Nucleus accumbens (tissue), 56 donors: ENCODE measurements around the gene NOLC1.

ENCODE experiments used
- DNase-seq, 56 donors: peaks; one replicate each; lab custom pipeline; 2025; lab: John Stamatoyannopoulos, UW

The NOLC1 gene

GRCh38 chr10:102120991-102121738, 31.0 kb upstream of the NOLC1 start:
- peak in 48 of 56 donors; percentile 9 to 75 (median 50) for DNase-seq

DNA sequence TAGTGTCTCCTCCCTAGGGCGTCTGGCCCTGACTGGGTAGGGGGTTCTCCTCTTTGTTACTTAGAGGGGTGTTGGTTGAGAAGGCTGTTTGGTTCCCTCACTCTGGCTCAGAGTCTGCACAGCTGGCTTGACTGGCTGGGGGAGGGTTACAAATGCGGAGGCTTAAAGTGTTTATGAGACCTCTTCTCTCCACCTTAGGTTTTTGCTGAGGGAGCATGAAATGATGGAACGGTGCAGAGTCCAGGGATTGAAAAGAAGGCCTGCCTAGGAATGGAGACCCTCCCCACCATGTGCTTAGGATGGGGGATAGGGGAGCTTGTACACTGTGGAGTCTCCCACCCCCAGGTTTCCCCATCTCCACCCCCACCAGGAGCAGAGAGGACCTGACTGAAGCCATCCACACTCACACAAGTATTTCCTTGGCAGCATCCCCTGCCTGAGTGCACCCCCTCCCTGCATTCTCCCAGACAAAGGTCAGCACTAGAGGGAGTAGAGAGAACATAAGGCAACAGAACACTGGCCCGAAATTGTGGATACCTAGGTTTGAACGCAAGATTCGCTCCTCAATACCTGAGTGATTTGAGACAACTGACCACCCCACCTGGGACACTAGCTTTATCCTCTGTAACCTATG, 30.3 kb upstream of the NOLC1 start:
- peak in 4 of 56 donors; percentile 4 to 45 (median 28) for DNase-seq

- DNase-seq, result no peak
Measured at GRCh38 chr10:102122450-102122849, 29.7 kb upstream of the NOLC1 start.

- no peak for DNase-seq
Measured at GRCh38 chr10:102123223-102123622, 29.0 kb upstream of the NOLC1 start.

GRCh38 chr10:102131286-102132170, 20.7 kb upstream of the NOLC1 start:
- no peak for DNase-seq

- DNase-seq, result no peak
Measured at GRCh38 chr10:102132193-102132562, 20.0 kb upstream of the NOLC1 start.

DNA sequence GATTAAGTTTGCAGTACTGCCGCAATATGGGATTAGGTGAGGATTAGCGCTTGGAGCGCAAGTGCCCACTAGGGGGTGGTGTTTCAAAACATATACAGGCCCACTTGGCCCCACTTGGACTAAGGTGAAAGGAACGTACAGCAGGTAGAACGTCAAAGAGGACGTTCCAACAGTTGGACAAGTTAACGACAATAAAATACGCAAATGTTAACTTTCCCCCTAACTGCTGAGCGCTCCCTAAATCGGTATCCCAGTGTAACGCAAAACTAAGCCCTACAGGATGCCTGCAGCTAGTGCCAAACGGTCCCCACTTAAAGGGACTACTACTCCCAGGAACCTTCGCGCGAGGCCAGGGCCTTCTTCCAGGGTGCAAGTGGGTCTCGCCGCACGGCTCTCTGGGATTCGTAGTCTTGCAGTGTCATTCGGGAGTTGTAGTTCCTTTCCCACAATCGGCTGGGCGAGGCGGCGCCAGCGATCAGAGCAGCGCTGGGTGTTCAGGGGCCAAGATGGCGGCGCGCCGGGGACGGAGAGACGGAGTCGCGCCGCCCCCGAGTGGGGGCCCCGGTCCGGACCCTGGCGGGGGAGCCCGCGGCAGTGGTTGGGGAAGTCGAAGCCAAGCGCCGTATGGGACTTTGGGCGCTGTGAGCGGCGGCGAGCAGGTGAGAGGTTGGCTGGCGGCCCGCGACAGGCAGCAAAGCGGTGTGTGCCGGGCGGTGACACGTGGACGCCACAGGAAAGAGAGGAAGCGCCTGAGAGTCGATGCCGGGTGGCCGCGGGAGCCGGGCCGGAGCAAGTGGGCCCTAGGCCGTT, 19.4 kb upstream of the NOLC1 start, which contains the start of gene PPRC1:
Gene PPRC1, plus strand, starts transcription at position 478 of the 810 bp plus-strand sequence. Its CDS starts 29 bp downstream, at position 507.
- peak; percentile 86 to 100 (median 98) for DNase-seq

- peak in 54 of 56 donors; percentile 17 to 87 (median 72) for DNase-seq
Measured at GRCh38 chr10:102133373-102134195, 18.6 kb upstream of the NOLC1 start.

- DNase-seq, result no peak
Measured at GRCh38 chr10:102134416-102134815, 17.8 kb upstream of the NOLC1 start.

GRCh38 chr10:102135956-102136526, 16.1 kb upstream of the NOLC1 start:
- no peak for DNase-seq

GRCh38 chr10:102139281-102140110, 12.7 kb upstream of the NOLC1 start:
- DNase-seq, result no peak

DNA sequence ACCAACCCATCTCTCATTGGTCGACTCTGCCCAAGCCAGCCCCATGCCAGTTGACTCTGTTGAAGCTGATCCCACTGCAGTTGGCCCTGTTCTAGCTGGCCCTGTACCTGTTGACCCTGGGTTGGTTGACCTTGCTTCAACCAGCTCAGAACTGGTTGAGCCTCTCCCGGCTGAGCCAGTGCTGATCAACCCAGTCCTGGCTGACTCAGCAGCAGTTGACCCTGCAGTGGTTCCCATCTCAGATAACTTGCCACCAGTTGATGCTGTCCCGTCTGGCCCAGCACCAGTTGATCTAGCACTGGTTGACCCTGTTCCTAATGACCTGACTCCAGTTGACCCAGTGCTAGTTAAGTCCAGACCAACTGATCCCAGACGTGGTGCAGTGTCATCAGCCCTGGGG, 12.0 kb upstream of the NOLC1 start:
- DNase-seq, result no peak

DNA sequence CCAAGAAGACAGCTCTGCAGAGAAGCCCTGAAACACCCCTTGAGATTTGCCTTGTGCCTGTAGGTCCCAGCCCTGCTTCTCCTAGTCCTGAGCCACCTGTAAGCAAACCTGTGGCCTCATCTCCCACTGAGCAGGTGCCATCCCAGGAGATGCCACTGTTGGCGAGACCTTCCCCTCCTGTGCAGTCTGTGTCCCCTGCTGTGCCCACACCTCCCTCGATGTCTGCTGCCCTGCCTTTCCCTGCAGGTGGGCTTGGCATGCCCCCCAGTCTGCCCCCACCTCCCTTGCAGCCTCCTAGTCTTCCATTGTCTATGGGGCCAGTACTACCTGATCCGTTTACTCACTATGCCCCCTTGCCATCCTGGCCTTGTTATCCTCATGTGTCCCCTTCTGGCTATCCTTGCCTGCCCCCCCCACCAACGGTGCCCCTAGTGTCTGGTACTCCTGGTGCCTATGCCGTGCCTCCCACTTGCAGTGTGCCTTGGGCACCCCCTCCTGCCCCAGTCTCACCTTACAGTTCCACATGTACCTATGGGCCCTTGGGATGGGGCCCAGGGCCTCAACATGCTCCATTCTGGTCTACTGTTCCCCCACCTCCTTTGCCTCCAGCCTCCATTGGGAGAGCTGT, 11.2 kb upstream of the NOLC1 start:
- no peak for DNase-seq

DNA sequence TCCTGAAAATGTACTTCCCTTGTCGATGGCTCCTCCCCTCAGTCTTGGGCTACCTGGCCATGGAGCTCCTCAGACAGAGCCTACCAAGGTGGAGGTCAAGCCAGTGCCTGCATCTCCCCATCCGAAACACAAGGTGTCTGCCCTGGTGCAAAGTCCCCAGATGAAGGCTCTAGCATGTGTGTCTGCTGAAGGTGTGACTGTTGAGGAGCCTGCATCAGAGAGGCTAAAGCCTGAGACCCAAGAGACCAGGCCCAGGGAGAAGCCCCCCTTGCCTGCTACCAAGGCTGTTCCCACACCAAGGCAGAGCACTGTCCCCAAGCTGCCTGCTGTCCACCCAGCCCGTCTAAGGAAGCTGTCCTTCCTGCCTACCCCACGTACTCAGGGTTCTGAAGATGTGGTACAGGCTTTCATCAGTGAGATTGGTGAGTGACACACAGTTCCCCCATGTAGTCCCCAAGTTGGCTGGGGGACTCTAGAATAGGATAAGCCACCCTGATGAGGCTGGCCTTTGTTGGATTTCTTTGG, 10.5 kb upstream of the NOLC1 start:
- no peak for DNase-seq

GRCh38 chr10:102146971-102147428, 5.2 kb upstream of the NOLC1 start:
- no peak for DNase-seq

DNA sequence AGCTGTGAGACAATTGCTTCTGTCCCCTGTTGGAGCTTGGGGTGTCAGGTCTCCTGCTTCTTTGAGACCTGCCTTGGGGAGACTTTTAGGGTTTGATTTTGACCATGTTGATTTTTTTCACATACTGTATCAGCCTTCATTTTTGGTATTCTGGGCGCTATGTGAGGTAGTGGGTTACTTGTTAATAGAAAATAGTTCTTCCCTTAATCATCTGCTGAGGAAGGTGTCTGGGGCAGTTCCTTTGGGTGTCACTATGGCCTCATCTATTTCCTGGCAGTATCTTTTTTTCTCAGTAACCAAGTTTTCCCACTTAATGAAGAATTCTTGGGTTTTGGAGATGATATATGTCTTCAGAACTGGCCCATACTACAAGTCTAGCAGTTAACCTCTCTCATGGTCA, 4.6 kb upstream of the NOLC1 start:
- no peak for DNase-seq

GRCh38 chr10:102148275-102148674, 3.9 kb upstream of the NOLC1 start:
- no peak for DNase-seq
